ENCODE results near the gene LTO1. TPM values are rescaled to one million over a fixed set of nuclear protein-coding genes. Genes with fewer than 3 reads are reported as not detected.

Gene LTO1
- total and polyA plus RNA-seq, 2 of the 13 experiments (the other 11 are each of a cell fraction or from before 2014, with no cell fraction given): 11.8 to 15.0 TPM

DNA sequence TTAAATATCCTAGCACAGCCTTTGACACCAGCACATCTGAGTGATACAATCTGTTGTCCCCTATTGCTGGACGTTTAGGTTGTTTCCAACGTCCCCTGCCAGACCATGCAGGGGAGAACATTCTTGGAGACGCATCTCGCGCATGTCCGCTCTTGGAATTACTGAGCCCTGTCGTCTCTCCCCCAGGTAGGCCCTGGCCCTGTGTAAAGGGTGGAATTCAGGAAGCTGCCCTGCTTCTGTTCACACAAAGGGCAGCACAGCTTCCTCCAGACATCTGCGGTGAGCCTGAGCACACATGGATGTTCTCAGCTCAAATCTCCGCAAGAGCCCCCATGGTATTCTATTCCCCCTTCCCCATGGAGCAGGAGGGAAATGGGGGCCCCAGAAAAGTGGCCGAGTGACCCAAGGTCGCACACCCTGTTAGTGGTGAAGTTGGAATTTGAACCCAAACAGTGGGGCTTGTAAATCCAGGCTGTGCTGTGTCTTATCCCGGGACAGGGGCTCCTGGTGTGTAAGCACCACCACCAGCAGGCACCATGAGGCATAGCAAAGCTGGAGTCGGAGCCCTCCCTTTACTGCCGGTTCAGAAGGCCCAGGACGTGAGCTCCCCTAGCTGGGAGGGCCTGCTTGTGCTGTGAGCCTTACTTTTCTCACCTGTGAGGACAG lies 33.7 kb upstream of the LTO1 start (continued):
- TF ChIP-seq HNF4G (IDR thresholded peaks at IDR 0.05; ENCODE audit: borderline replicate concordance, low read depth, low read length): peak; percentile 66; the same call in 1 of the 2 replicates
- TF ChIP-seq HNF4G (CRISPR knock-in tag; IDR thresholded peaks at IDR 0.05; ENCODE audit: borderline replicate concordance, low read depth): peak; percentile 57; the same call in 1 of the 2 replicates
- peak; percentile 58 for TF ChIP-seq MED1 (CRISPR knock-in tag; IDR thresholded peaks at IDR 0.05)
- TF ChIP-seq TAF1 (CRISPR knock-in tag; IDR thresholded peaks at IDR 0.05): no peak
- no peak for TF ChIP-seq ZNF549 (CRISPR knock-in tag; IDR thresholded peaks at IDR 0.05)
- no peak for TF ChIP-seq ZBTB42 (CRISPR knock-in tag; IDR thresholded peaks at IDR 0.05)
- TF ChIP-seq, protein P1, sequence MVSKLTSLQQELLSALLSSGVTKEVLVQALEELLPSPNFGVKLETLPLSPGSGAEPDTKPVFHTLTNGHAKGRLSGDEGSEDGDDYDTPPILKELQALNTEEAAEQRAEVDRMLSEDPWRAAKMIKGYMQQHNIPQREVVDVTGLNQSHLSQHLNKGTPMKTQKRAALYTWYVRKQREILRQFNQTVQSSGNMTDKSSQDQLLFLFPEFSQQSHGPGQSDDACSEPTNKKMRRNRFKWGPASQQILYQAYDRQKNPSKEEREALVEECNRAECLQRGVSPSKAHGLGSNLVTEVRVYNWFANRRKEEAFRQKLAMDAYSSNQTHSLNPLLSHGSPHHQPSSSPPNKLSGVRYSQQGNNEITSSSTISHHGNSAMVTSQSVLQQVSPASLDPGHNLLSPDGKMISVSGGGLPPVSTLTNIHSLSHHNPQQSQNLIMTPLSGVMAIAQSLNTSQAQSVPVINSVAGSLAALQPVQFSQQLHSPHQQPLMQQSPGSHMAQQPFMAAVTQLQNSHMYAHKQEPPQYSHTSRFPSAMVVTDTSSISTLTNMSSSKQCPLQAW (CRISPR knock-in tag; IDR thresholded peaks at IDR 0.05): 0 out of 2 replicates have a peak, but pooled peaks have one; percentile 36
- peak; percentile 83 for TF ChIP-seq RAD21 (CRISPR knock-in tag; IDR thresholded peaks at IDR 0.05)
- TF ChIP-seq, protein P2, sequence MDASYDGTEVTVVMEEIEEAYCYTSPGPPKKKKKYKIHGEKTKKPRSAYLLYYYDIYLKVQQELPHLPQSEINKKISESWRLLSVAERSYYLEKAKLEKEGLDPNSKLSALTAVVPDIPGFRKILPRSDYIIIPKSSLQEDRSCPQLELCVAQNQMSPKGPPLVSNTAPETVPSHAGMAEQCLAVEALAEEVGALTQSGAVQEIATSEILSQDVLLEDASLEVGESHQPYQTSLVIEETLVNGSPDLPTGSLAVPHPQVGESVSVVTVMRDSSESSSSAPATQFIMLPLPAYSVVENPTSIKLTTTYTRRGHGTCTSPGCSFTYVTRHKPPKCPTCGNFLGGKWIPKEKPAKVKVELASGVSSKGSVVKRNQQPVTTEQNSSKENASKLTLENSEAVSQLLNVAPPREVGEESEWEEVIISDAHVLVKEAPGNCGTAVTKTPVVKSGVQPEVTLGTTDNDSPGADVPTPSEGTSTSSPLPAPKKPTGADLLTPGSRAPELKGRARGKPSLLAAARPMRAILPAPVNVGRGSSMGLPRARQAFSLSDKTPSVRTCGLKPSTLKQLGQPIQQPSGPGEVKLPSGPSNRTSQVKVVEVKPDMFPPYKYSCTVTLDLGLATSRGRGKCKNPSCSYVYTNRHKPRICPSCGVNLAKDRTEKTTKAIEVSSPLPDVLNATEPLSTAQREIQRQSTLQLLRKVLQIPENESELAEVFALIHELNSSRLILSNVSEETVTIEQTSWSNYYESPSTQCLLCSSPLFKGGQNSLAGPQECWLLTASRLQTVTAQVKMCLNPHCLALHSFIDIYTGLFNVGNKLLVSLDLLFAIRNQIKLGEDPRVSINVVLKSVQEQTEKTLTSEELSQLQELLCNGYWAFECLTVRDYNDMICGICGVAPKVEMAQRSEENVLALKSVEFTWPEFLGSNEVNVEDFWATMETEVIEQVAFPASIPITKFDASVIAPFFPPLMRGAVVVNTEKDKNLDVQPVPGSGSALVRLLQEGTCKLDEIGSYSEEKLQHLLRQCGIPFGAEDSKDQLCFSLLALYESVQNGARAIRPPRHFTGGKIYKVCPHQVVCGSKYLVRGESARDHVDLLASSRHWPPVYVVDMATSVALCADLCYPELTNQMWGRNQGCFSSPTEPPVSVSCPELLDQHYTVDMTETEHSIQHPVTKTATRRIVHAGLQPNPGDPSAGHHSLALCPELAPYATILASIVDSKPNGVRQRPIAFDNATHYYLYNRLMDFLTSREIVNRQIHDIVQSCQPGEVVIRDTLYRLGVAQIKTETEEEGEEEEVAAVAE (CRISPR knock-in tag; IDR thresholded peaks at IDR 0.05; ENCODE audit: borderline replicate concordance): 0 out of 2 replicates have a peak, but pooled peaks have one; percentile 34
- TF ChIP-seq, protein P3, sequence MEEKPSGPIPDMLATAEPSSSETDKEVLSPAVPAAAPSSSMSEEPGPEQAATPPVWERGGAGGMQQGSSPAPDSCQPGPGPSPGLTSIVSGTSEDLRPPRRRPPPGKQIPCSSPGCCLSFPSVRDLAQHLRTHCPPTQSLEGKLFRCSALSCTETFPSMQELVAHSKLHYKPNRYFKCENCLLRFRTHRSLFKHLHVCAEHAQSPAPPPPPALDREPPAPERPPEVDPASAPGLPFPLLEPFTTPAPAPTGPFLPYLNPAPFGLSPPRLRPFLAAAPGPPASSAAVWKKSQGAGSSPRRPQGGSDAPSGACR (CRISPR knock-in tag; IDR thresholded peaks at IDR 0.05): 0 out of 2 replicates have a peak, but pooled peaks have one; percentile 42
- no peak for TF ChIP-seq SOX6 (IDR thresholded peaks at IDR 0.05)
- peak; percentile 80 for TF ChIP-seq SOX6 (CRISPR knock-in tag; IDR thresholded peaks at IDR 0.05)
- peak; percentile 21; the same call in 1 of the 2 replicates for TF ChIP-seq THAP11 (CRISPR knock-in tag; IDR thresholded peaks at IDR 0.05)
- TF ChIP-seq DNMT3B (CRISPR knock-in tag; conservative IDR thresholded peaks at IDR 0.05): no peak
- TF ChIP-seq ZMYM3 (CRISPR knock-in tag; IDR thresholded peaks at IDR 0.05): peak; percentile 79
- TF ChIP-seq DNMT1 (CRISPR knock-in tag; IDR thresholded peaks at IDR 0.05): no peak
- TF ChIP-seq, protein P4, sequence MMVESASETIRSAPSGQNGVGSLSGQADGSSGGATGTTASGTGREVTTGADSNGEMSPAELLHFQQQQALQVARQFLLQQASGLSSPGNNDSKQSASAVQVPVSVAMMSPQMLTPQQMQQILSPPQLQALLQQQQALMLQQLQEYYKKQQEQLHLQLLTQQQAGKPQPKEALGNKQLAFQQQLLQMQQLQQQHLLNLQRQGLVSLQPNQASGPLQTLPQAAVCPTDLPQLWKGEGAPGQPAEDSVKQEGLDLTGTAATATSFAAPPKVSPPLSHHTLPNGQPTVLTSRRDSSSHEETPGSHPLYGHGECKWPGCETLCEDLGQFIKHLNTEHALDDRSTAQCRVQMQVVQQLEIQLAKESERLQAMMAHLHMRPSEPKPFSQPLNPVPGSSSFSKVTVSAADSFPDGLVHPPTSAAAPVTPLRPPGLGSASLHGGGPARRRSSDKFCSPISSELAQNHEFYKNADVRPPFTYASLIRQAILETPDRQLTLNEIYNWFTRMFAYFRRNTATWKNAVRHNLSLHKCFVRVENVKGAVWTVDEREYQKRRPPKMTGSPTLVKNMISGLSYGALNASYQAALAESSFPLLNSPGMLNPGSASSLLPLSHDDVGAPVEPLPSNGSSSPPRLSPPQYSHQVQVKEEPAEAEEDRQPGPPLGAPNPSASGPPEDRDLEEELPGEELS (CRISPR knock-in tag; IDR thresholded peaks at IDR 0.05): peak; percentile 55
- peak; percentile 57; the same call in 1 of the 2 replicates for TF ChIP-seq ZNF292 (CRISPR knock-in tag; IDR thresholded peaks at IDR 0.05; ENCODE audit: borderline replicate concordance, low read depth)
- TF ChIP-seq NR2F6 (IDR thresholded peaks at IDR 0.05): peak; percentile 68
- TF ChIP-seq NR2F6 (CRISPR knock-in tag; IDR thresholded peaks at IDR 0.05): peak; percentile 54

Data from HepG2 (cell line).